BJ (cell line): ENCODE data around the gene DCAF6. TPM values are rescaled to one million over a fixed set of nuclear protein-coding genes. Genes with fewer than 3 reads are reported as not detected.

ENCODE experiments used
- CTCF ChIA-PET: fragments of 350-600 bp; formaldehyde crosslinking; extraction: SDS; loops from one replicate; lab custom pipeline; 2021; ENCODE audit warnings: antibody characterized with exemption, inconsistent platforms; lab: Yijun Ruan, JAX
- POLR2A ChIA-PET: fragments of 300-600 bp; sonication (Branson Sonifier 250); formaldehyde crosslinking; extraction: SDS; loops from one replicate; lab custom pipeline; 2021; ENCODE audit warnings: antibody characterized with exemption; lab: Charles Lee
- DNase-seq: peaks from one replicate; pipeline ENCODE4 v3.0.0-alpha.2; 2011; ENCODE audit warnings: low read depth
- H3K27me3 ChIP-seq: 2 replicates; pipeline ENCODE4 v1.6.0; 2011; ENCODE audit warnings: low read length; ENCODE audit not compliant: control insufficient read depth, insufficient read depth
- H3K36me3 ChIP-seq: 2 replicates; pipeline ENCODE4 v1.5.1; 2011; ENCODE audit warnings: low read length; ENCODE audit not compliant: control insufficient read depth, insufficient read depth
- H3K4me3 ChIP-seq: 2 replicates; pipeline ENCODE4 v1.5.1; 2011; ENCODE audit warnings: low read depth, mild to moderate bottlenecking, control low read depth, low read length
- CTCF ChIP-seq: IDR thresholded peaks from 2 replicates; pipeline ENCODE4 v1.5.1; 2011; ENCODE audit warnings: low read depth, mild to moderate bottlenecking, control low read depth, inconsistent platforms, low read length, moderate library complexity; ENCODE audit not compliant: insufficient read depth
- polyA plus RNA-seq: library from polyadenylated mRNA; depleted of rRNA; stranded (reverse); fragments of >200 nt; gene quantifications from 2 replicates; pipeline ENCODE4 v1.2.3, GENCODE V29; 2011

DCAF6 gene
- polyA plus RNA-seq, 1 experiment, result 50.8 TPM

- Histone ChIP-seq H3K27me3 (no peaks in the 10 kb centered on the region), H3K36me3 (no peaks in the 10 kb centered on the region; the same call in 1 of the 2 replicates), H3K4me3 (no peak overlapping the region)
- ChIA-PET CTCF (no interaction called here), POLR2A (no interaction called here)
- no peak for DNase-seq
- no peak for TF ChIP-seq CTCF
Observed at GRCh38 chr1:167991546-167991945, 55.1 kb downstream of the DCAF6 start.

- Histone ChIP-seq H3K4me3 (no peak overlapping the region), H3K27me3 (no peaks in the 10 kb centered on the region), H3K36me3 (no peaks in the 10 kb centered on the region; the same call in 1 of the 2 replicates)
- no peak for TF ChIP-seq CTCF
- DNase-seq, result no peak
- ChIA-PET CTCF (no interaction called here), POLR2A (no interaction called here)
Observed at GRCh38 chr1:167993720-167994119, 57.2 kb downstream of the DCAF6 start.

DNA sequence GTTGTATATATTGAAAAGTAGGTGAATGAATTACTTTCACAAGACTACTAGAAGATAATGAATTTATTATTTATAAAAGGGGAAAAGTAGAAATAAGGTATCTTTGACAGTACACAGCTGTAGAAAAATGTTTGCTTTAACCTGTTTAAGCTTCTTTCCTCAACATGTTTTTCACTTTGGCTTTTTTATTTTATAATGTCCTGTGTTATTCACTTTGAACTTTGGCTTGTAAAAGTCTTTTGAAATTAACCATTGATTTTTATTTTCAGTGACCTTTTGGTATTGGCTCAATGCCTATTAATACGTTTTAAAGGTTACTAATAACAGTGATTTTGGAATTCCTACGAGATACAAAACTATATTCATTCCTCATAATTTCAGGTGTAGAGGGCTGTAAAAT, 58.1 kb downstream of the DCAF6 start:
- H3K4me3 ChIP-seq, result no peak overlapping the region
- ChIA-PET CTCF (no interaction called here), POLR2A (no interaction called here)
- H3K36me3 ChIP-seq, result no peaks in the 10 kb centered on the region; the same call in 1 of the 2 replicates
- TF ChIP-seq CTCF, result no peak
- no peaks in the 10 kb centered on the region for H3K27me3 ChIP-seq
- no peak for DNase-seq

GRCh38 chr1:167995038-167995437, 58.6 kb downstream of the DCAF6 start:
- Histone ChIP-seq H3K4me3 (no peak overlapping the region), H3K27me3 (no peaks in the 10 kb centered on the region), H3K36me3 (no peaks in the 10 kb centered on the region; the same call in 1 of the 2 replicates)
- CTCF ChIA-PET, result interaction anchor here (1.0 to 1.4 kb wide), 2 partner anchors 8 to 15 kb away, joined by 3 to 4 read pairs; no protein-coding TSS in a partner anchor
- POLR2A ChIA-PET, result no interaction called here
- no peak for DNase-seq
- TF ChIP-seq CTCF, result no peak

GRCh38 chr1:167996266-167996665, 59.8 kb downstream of the DCAF6 start:
- ChIA-PET POLR2A (no interaction called here), CTCF (interaction anchor here (1.0 to 1.4 kb wide), 2 partner anchors 9 to 14 kb away, joined by 3 to 4 read pairs; no protein-coding TSS in a partner anchor)
- Histone ChIP-seq H3K4me3 (no peak overlapping the region), H3K36me3 (no peaks in the 10 kb centered on the region; the same call in 1 of the 2 replicates), H3K27me3 (no peaks in the 10 kb centered on the region)
- TF ChIP-seq CTCF, result no peak
- DNase-seq, result no peak
